ENCODE results near the gene ZNF689. TPM values are rescaled to one million over a fixed set of nuclear protein-coding genes. Genes with fewer than 3 reads are reported as not detected.

ZNF689 gene
- total and polyA plus RNA-seq, 2 of the 13 experiments (the other 11 are each of a cell fraction or from before 2014, with no cell fraction given) = 9.7 to 19.5 TPM

- TF ChIP-seq, protein P1, sequence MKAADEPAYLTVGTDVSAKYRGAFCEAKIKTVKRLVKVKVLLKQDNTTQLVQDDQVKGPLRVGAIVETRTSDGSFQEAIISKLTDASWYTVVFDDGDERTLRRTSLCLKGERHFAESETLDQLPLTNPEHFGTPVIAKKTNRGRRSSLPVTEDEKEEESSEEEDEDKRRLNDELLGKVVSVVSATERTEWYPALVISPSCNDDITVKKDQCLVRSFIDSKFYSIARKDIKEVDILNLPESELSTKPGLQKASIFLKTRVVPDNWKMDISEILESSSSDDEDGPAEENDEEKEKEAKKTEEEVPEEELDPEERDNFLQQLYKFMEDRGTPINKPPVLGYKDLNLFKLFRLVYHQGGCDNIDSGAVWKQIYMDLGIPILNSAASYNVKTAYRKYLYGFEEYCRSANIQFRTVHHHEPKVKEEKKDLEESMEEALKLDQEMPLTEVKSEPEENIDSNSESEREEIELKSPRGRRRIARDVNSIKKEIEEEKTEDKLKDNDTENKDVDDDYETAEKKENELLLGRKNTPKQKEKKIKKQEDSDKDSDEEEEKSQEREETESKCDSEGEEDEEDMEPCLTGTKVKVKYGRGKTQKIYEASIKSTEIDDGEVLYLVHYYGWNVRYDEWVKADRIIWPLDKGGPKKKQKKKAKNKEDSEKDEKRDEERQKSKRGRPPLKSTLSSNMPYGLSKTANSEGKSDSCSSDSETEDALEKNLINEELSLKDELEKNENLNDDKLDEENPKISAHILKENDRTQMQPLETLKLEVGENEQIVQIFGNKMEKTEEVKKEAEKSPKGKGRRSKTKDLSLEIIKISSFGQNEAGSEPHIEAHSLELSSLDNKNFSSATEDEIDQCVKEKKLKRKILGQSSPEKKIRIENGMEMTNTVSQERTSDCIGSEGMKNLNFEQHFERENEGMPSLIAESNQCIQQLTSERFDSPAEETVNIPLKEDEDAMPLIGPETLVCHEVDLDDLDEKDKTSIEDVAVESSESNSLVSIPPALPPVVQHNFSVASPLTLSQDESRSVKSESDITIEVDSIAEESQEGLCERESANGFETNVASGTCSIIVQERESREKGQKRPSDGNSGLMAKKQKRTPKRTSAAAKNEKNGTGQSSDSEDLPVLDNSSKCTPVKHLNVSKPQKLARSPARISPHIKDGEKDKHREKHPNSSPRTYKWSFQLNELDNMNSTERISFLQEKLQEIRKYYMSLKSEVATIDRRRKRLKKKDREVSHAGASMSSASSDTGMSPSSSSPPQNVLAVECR (CRISPR knock-in tag; IDR thresholded peaks at IDR 0.05; ENCODE audit: borderline replicate concordance) = no peak
- TF ChIP-seq ZNF816 (CRISPR knock-in tag; IDR thresholded peaks at IDR 0.05; ENCODE audit: borderline replicate concordance) = no peak
- TF ChIP-seq FOXP1 (IDR thresholded peaks at IDR 0.05) = no peak
- TF ChIP-seq FOXP1 (CRISPR knock-in tag; IDR thresholded peaks at IDR 0.05) = no peak
- no peak for TF ChIP-seq ZNF557 (CRISPR knock-in tag; IDR thresholded peaks at IDR 0.05)
- no peak for TF ChIP-seq ZNF7 (CRISPR knock-in tag; IDR thresholded peaks at IDR 0.05)
- no peak for TF ChIP-seq ZNF230 (CRISPR knock-in tag; IDR thresholded peaks at IDR 0.05)
- no peak for TF ChIP-seq CREM (IDR thresholded peaks at IDR 0.05)
- TF ChIP-seq CREM (CRISPR knock-in tag; IDR thresholded peaks at IDR 0.05) = no peak
Observed at GRCh38 chr16:30555315-30556124, 54.7 kb downstream of the ZNF689 start (continued).

Measured in HepG2 (cell line).